GM12864 (cell line): Measurements from ENCODE around the gene WASL.

Experiments
- DNase-seq: peaks from one replicate; pipeline ENCODE4 v3.0.0-alpha.2; 2011; ENCODE audit warnings: low read depth
- H3K4me3 ChIP-seq: 2 replicates; pipeline ENCODE4 v1.5.1; 2011; ENCODE audit warnings: mild to moderate bottlenecking, low read depth, low read length, control low read depth
- CTCF ChIP-seq: IDR thresholded peaks from 2 replicates; pipeline ENCODE4 v1.5.1; 2011; ENCODE audit warnings: low read depth, mild to moderate bottlenecking, moderate library complexity, low read length, control low read depth, inconsistent platforms; ENCODE audit errors: missing control alignments

WASL gene

DNA sequence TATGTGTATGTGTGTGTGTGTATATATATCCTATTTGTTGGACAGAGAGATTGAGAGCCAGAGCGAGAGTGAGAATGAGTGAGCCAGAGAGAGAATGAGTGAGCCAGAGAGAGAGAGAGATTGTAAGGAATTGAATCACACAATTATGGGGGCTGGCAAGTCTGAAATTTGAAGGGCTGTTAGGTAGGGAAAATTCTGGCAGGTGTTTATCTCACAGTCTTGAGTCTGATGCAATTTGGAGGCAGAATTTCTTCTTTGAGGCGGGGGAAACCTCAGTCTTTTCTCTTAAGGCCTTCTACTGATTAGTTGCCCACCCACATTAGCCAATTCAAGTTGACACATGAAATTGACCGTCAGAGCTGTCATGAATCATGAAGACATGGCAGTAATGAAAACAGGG, 41.0 kb upstream of the WASL start:
- DNase-seq = no peak
- no peak for TF ChIP-seq CTCF
- H3K4me3 ChIP-seq = no peak overlapping the region

- TF ChIP-seq CTCF = no peak
These were observed 40.5 kb upstream of the WASL start for GRCh38 chr7:123789206-123789784.

DNA sequence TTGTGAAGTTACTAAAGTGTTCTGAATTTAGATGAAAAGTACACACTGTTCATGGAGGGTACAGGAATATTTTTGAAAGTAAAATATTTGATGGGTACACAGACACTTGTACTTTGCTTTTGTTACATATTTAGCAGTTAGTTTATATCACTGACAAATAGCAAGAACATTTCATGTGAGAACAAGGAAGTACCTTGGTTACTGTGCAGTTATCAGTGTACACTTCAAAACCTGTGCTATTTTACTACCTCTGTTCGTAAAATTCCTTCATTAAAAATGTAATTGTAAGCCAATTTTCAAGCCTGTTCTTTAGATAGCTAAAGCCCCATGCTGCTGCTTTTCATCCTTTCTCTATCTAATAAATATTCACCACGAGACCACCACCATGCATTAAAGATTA, 39.8 kb upstream of the WASL start:
- no peak for DNase-seq
- TF ChIP-seq CTCF = no peak
- H3K4me3 ChIP-seq = no peak overlapping the region

More at GRCh38 chr7:123789206-123789784, 40.5 kb upstream of the WASL start:
- DNase-seq = no peak
- no peak overlapping the region for H3K4me3 ChIP-seq

DNA sequence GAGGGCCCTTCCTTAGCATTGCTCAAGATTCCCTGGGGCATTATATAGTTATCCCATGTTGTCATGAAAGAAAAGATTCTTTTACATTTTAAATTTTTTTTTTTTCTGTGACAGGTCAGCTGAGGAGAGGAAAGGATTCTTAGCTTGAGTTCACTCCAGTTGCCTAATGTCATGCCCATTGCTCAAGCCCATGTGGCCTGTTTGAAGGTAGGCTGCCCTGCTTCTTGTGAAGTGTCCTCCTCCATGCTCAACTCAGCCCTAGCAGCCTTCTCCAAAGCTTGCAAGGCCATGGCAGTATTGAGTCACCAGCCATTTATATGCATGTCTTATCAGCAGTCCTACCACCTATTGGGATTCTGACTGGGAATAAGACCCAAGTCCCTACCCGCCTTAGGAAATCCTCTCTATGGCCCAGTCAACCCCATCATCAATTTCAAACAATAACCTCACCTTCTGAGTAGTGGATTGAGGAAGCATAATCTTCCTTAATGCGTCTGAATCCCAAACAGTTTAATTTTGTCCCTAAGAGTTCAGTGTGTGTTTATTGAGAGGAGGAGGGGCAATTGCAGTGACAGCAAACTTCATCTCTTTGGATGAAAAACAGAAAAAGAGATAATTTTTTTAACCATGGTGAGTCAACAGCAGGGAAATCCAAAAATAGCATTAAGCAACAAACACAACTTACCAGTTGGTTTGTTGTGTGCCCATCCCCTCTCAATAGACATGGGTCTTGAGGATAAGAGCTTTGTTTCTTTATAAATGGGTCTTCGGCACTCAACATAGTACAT, 38.6 kb upstream of the WASL start:
- no peak for DNase-seq
- no peak overlapping the region for H3K4me3 ChIP-seq
- no peak for TF ChIP-seq CTCF

- no peak overlapping the region for H3K4me3 ChIP-seq
- DNase-seq = no peak
- TF ChIP-seq CTCF = no peak
These were observed 35.5 kb upstream of the WASL start for GRCh38 chr7:123784263-123784662.

DNA sequence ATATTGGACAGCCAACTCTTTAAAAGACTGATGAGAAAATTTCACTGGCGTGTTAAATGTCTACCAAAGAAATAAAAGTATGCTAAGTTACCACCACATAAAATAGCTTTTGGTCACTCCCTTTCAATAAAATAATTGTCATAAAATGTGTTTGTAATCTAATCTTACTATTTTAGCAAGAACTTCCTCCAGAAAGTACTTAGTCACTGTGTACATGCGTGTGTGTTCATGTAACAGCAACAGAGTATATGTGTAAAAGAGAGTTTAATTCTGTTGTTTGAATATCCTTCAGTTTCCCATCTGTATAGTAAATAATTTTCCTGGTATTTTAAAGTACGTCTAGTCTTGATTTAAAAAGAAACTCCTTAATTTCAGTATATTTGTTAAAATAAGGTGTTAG, 35.0 kb upstream of the WASL start:
- H3K4me3 ChIP-seq = no peak overlapping the region
- no peak for DNase-seq
- no peak for TF ChIP-seq CTCF
